Thyroid gland (tissue), 4 donors: ENCODE data around the gene TEX261. TPM values are rescaled to one million over a fixed set of nuclear protein-coding genes. Genes with fewer than 3 reads are reported as not detected.

Experiments used
- DNase-seq, 2 donors: peaks; one replicate each; pipeline ENCODE4 v3.0.0-alpha.2; 2019
- H3K27ac ChIP-seq, 3 donors: fragments of 200-600 bp; sonication (generic); 1 replicate in 2 of 3; 2 replicates in 1 of 3; pipeline ENCODE4 v1.5.1; 2016 to 2019; ENCODE audit warnings: mild to moderate bottlenecking in 1 of 3, moderate library complexity in 1 of 3
- H3K27me3 ChIP-seq: fragments of 200-600 bp; sonication (generic); one replicate; pipeline ENCODE4 v1.5.1; 2019
- H3K36me3 ChIP-seq, 2 donors: fragments of 200-600 bp; sonication (generic); one replicate each; pipeline ENCODE4 v1.5.1; 2016 to 2019
- H3K4me1 ChIP-seq, 2 donors: fragments of 200-600 bp; sonication (generic); one replicate each; pipeline ENCODE4 v1.5.1; 2017 to 2019
- H3K4me3 ChIP-seq, 3 donors: fragments of 200-600 bp; sonication (generic); replicated peaks in 1 of 3; 1 replicate in 2 of 3; 2 replicates in 1 of 3; pipeline ENCODE4 v1.5.1; 2016; ENCODE audit warnings: mild to moderate bottlenecking in 1 of 3
- H3K9me3 ChIP-seq: fragments of 200-600 bp; sonication (generic); one replicate; pipeline ENCODE4 v1.5.1; 2017
- POLR2A ChIP-seq, 2 donors: fragments of 450-650 bp; IDR thresholded peaks; one replicate each; pipeline ENCODE4 v1.6.1; 2017; ENCODE audit warnings: antibody characterized with exemption in 2 of 2, mild to moderate bottlenecking in 2 of 2, moderate library complexity in 1 of 2
- WGBS, 2 donors: methylation state at CpG; one replicate each; pipeline ENCODE4 v1.1.5; 2017; 5-methylcytosine and 5-hydroxymethylcytosine counted together
- intact Hi-C: fragments of 100-400 bp; cut with DNase I; formaldehyde crosslinking; loops from one replicate; pipeline ENCODE4 v1.15.1; 2023
- small RNA-seq: library from RNA; depleted of rRNA; stranded (forward); fragments of <200 nt; gene quantifications from one replicate; pipeline ENCODE3, GENCODE V24; 2016
- total RNA-seq, 4 donors: library from RNA; depleted of rRNA; stranded (reverse); fragments of >200 nt; gene quantifications; one replicate each; pipeline ENCODE4 v1.2.3, GENCODE V29; 2016
- TF ChIP-seq, protein P1 (sequence below), 6 experiments: fragments of 200-600 bp in 3 of 6; fragments of 450-650 bp in 3 of 6; sonication (generic) in 3 of 6; IDR thresholded peaks; one replicate each; pipeline ENCODE4 v1.5.1; 2016 to 2019; ENCODE audit warnings: antibody characterized with exemption in 6 of 6, mild to moderate bottlenecking in 2 of 6, inconsistent platforms in 1 of 6, moderate library complexity in 1 of 6

Gene TEX261
- total RNA-seq, 4 donors from 2014 or later = 37.9 to 67.7 (median 51.4) TPM

- no peaks in the 10 kb centered on the region for H3K36me3 ChIP-seq
- H3K27me3 ChIP-seq = no peaks in the 10 kb centered on the region
- H3K4me1 ChIP-seq = no peaks in the 10 kb centered on the region
- intact Hi-C loops = no loop called here
- H3K4me3 ChIP-seq = no peak overlapping the region
- WGBS, 2 donors = 53 to 73% methylated on average over 8 to 9 of the region's 10 CpGs
- no peak overlapping the region for H3K27ac ChIP-seq
- DNase-seq = no peak
- H3K9me3 ChIP-seq = no peaks in the 10 kb centered on the region
- no peak for TF ChIP-seq POLR2A (IDR thresholded peaks at IDR 0.05)
- TF ChIP-seq, protein P1, sequence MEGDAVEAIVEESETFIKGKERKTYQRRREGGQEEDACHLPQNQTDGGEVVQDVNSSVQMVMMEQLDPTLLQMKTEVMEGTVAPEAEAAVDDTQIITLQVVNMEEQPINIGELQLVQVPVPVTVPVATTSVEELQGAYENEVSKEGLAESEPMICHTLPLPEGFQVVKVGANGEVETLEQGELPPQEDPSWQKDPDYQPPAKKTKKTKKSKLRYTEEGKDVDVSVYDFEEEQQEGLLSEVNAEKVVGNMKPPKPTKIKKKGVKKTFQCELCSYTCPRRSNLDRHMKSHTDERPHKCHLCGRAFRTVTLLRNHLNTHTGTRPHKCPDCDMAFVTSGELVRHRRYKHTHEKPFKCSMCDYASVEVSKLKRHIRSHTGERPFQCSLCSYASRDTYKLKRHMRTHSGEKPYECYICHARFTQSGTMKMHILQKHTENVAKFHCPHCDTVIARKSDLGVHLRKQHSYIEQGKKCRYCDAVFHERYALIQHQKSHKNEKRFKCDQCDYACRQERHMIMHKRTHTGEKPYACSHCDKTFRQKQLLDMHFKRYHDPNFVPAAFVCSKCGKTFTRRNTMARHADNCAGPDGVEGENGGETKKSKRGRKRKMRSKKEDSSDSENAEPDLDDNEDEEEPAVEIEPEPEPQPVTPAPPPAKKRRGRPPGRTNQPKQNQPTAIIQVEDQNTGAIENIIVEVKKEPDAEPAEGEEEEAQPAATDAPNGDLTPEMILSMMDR (IDR thresholded peaks at IDR 0.05) = no peak
These were observed 58.3 kb downstream of the TEX261 start for GRCh38 chr2:70936165-70936978.

Small RNA genes within 50 kb of the gene (small RNA-seq; reads per million reads assigned to genes)
- not detected for gene RN7SL160P

Other genes starting within 250 kb of the TEX261 start
- 1 to 10 TPM; 1.9 to 6.5 (median 3.1) TPM for gene ADD2, start 226.7 kb downstream of the TEX261 start, total RNA-seq
- gene FIGLA, start 204.2 kb downstream of the TEX261 start, total RNA-seq = not detected
- gene CLEC4F, start 174.3 kb downstream of the TEX261 start, total RNA-seq = 1 to 10 TPM in 1 of 4 donors, not detected in 3; 1.4 TPM
- gene CD207, start 159.1 kb downstream of the TEX261 start, total RNA-seq = not detected
- under 1 TPM in 1 of 4 donors, not detected in 3; 0.22 TPM for gene VAX2, start 94.3 kb downstream of the TEX261 start, total RNA-seq
- not detected for gene ATP6V1B1, start 59.0 kb downstream of the TEX261 start, total RNA-seq
- 1 to 10 TPM; 1.5 to 4.3 (median 2.7) TPM for gene ANKRD53, start 16.2 kb downstream of the TEX261 start, total RNA-seq
- gene NAGK, start 73.8 kb upstream of the TEX261 start, total RNA-seq = 10 to 100 TPM; 40.5 to 88.0 (median 70.0) TPM
- gene MCEE, start 135.4 kb upstream of the TEX261 start, total RNA-seq = 10 to 100 TPM; 15.7 to 24.2 (median 18.3) TPM
- gene MPHOSPH10, start 135.8 kb upstream of the TEX261 start, total RNA-seq = 10 to 100 TPM; 27.6 to 53.2 (median 39.3) TPM
- 10 to 100 TPM in 2 of 4 donors, 1 to 10 TPM in 2; 8.6 to 13.2 (median 10.7) TPM for gene PAIP2B, start 232.2 kb upstream of the TEX261 start, total RNA-seq